Lower leg skin (tissue), 3 donors: ENCODE measurements around the gene MPP7.

Source experiments
- POLR2A ChIP-seq, 2 donors: fragments of 450-650 bp; IDR thresholded peaks; one replicate each; pipeline ENCODE4 v1.6.1; 2016 to 2017; ENCODE audit warnings: antibody characterized with exemption in 2 of 2, mild to moderate bottlenecking in 1 of 2, moderate library complexity in 1 of 2
- TF ChIP-seq, protein P1 (sequence below), 3 donors: fragments of 450-650 bp; IDR thresholded peaks; one replicate each; pipeline ENCODE4 v1.5.1; 2016; ENCODE audit warnings: antibody characterized with exemption in 3 of 3, mild to moderate bottlenecking in 3 of 3, moderate library complexity in 2 of 3

DNA sequence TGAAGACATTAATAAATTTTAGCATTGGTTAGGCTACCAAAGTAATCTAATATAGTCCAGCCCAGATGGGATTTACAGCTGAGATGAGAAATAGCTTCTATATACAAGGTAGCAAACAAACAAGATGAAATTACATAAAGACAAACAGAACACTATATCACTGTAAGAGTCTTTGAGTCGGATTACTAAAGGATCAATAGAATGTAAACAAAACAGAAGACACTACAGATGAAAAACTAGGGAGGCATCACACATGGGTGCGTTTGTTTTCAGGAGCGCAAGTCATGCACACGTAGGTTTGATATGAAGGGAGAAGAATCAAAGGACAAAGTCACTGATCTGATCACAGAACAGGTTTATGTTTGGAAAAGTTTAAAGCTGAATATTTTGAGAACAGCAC is 26.5 kb downstream of the MPP7 start:
- TF ChIP-seq, protein P1, sequence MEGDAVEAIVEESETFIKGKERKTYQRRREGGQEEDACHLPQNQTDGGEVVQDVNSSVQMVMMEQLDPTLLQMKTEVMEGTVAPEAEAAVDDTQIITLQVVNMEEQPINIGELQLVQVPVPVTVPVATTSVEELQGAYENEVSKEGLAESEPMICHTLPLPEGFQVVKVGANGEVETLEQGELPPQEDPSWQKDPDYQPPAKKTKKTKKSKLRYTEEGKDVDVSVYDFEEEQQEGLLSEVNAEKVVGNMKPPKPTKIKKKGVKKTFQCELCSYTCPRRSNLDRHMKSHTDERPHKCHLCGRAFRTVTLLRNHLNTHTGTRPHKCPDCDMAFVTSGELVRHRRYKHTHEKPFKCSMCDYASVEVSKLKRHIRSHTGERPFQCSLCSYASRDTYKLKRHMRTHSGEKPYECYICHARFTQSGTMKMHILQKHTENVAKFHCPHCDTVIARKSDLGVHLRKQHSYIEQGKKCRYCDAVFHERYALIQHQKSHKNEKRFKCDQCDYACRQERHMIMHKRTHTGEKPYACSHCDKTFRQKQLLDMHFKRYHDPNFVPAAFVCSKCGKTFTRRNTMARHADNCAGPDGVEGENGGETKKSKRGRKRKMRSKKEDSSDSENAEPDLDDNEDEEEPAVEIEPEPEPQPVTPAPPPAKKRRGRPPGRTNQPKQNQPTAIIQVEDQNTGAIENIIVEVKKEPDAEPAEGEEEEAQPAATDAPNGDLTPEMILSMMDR (IDR thresholded peaks at IDR 0.05), result no peak
- no peak for TF ChIP-seq POLR2A (IDR thresholded peaks at IDR 0.05)
